Large intestine (tissue), 12 donors: ENCODE results near the gene OTULINL. TPM values are rescaled to one million over a fixed set of nuclear protein-coding genes. Genes with fewer than 3 reads are reported as not detected.
"Not testable (repeated sequence)": the region's sequence is repeated elsewhere in the genome, so short reads cannot be mapped to it uniquely, and the experiment has no call there.

ENCODE experiments used
- DNase-seq, 2 donors: peaks; one replicate each; pipeline versions ENCODE4 v3.0.0 to v3.0.0-alpha.2; 2013
- H3K27ac ChIP-seq: one replicate; pipeline ENCODE4 v1.5.1; 2013; ENCODE audit warnings: low read length
- H3K27me3 ChIP-seq: 2 replicates; pipeline ENCODE4 v1.6.1; 2013; ENCODE audit warnings: low read length; ENCODE audit not compliant: control insufficient read depth, insufficient read depth
- H3K36me3 ChIP-seq: 2 replicates; pipeline ENCODE4 v1.6.1; 2013; ENCODE audit warnings: low read length; ENCODE audit not compliant: control insufficient read depth, insufficient read depth
- H3K4me1 ChIP-seq: one replicate; pipeline ENCODE4 v1.6.1; 2013; ENCODE audit warnings: low read length; ENCODE audit not compliant: control insufficient read depth, insufficient read depth
- H3K4me3 ChIP-seq: one replicate; pipeline ENCODE4 v1.5.1; 2013; ENCODE audit warnings: low read length
- H3K9me3 ChIP-seq: one replicate; pipeline ENCODE4 v1.6.1; 2013; ENCODE audit warnings: mild to moderate bottlenecking, low read depth, low read length, moderate library complexity; ENCODE audit not compliant: control insufficient read depth
- WGBS: methylation state at CpG from one replicate; pipeline ENCODE4 v1.1.5; 2013; ENCODE audit warnings: low lambda C conversion rate; ENCODE audit not compliant: insufficient coverage; 5-methylcytosine and 5-hydroxymethylcytosine counted together
- long read RNA-seq, 11 donors: transcript quantifications; one replicate each; lab custom pipeline, GENCODE V29; 2026
- polyA plus RNA-seq: library from polyadenylated mRNA; unstranded; fragments of 120-200 nt; gene quantifications from one replicate; pipeline ENCODE4 v1.2.1, GENCODE V29; 2013

Gene OTULINL
- 15.8 TPM for polyA plus RNA-seq
- long read RNA-seq, donor 1, transcript OTULINL-201 (8 exons, 3,597 nt): major isoform, 6 of 7 reads
- long read RNA-seq, donor 1, partial matches to known transcripts: 0 of 7 reads
- long read RNA-seq, donor 1, other reads (novel, unspliced or antisense): 0 of 7 reads
- long read RNA-seq, donor 2, transcript OTULINL-201 (8 exons, 3,597 nt): major isoform, 17 of 17 reads
- long read RNA-seq, donor 2, partial matches to known transcripts: 0 of 17 reads
- long read RNA-seq, donor 2, other reads (novel, unspliced or antisense): 0 of 17 reads
- long read RNA-seq, donor 3, transcript OTULINL-201 (8 exons, 3,597 nt): major isoform, 20 of 6,452 reads
- long read RNA-seq, donor 3, partial matches to known transcripts: 6,426 of 6,452 reads
- long read RNA-seq, donor 3, other reads (novel, unspliced or antisense): 6 of 6,452 reads
- long read RNA-seq, donor 4, partial matches to known transcripts: 0 of 1 reads
- long read RNA-seq, donor 4, other reads (novel, unspliced or antisense): 0 of 1 reads
- long read RNA-seq, donor 5, transcript OTULINL-201 (8 exons, 3,597 nt): major isoform, 5 of 866 reads
- long read RNA-seq, donor 5, partial matches to known transcripts: 861 of 866 reads
- long read RNA-seq, donor 5, other reads (novel, unspliced or antisense): 0 of 866 reads
- long read RNA-seq, donor 6, partial matches to known transcripts: 0 of 9 reads
- long read RNA-seq, donor 6, other reads (novel, unspliced or antisense): 5 of 9 reads
- long read RNA-seq, donor 7, transcript OTULINL-201 (8 exons, 3,597 nt): major isoform, 6 of 1,391 reads
- long read RNA-seq, donor 7, partial matches to known transcripts: 1,385 of 1,391 reads
- long read RNA-seq, donor 7, other reads (novel, unspliced or antisense): 0 of 1,391 reads
- long read RNA-seq, donor 8, transcript OTULINL-201 (8 exons, 3,597 nt): major isoform, 11 of 3,160 reads
- long read RNA-seq, donor 8, partial matches to known transcripts: 3,149 of 3,160 reads
- long read RNA-seq, donor 8, other reads (novel, unspliced or antisense): 0 of 3,160 reads
- long read RNA-seq, donor 9, partial matches to known transcripts: 2,757 of 2,761 reads
- long read RNA-seq, donor 9, other reads (novel, unspliced or antisense): 0 of 2,761 reads
- long read RNA-seq, donor 10, transcript OTULINL-201 (8 exons, 3,597 nt): major isoform, 10 of 10 reads
- long read RNA-seq, donor 10, partial matches to known transcripts: 0 of 10 reads
- long read RNA-seq, donor 10, other reads (novel, unspliced or antisense): 0 of 10 reads
- long read RNA-seq, donor 11, transcript OTULINL-201 (8 exons, 3,597 nt): major isoform, 7 of 1,881 reads
- long read RNA-seq, donor 11, partial matches to known transcripts: 1,874 of 1,881 reads
- long read RNA-seq, donor 11, other reads (novel, unspliced or antisense): 0 of 1,881 reads

DNA sequence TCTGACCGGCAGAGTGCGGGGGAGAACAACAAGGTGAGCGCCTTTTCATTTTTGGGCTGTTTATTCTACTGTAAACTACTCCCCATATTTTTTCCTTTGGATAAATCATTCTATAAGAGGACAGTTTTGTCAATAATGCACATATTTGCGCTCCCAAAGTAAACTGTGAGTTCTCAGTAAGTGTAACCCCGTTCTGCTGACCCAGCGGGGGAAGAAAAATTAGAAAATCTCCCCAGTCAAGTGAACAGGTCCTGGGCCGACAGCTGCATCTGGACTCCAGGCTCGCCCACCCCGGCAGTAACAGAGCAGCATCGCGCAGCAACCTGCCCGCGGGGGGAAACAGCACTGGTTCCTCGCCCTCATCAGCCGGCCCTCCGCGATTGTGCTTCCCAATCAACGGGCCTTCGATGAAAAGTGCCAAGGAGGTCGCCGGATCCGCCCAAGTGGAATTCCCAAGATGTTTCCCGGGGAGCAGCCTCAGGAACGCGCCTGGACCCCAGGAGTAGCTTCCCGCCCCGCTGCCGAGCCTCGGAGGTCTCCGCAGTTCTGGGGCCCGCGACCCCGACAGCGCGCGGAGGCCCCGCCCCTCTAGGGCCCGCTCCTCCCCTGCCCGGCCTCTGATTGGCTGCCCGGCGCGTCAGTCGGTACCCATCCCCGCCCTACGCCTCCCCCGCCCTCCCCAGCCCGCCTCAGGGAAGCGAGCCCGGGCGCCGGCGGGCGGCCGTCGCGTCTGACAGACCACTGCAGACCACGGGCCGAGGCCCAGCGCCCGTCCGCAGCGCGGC is at the start of gene OTULINL:
Gene OTULINL, plus strand, starts transcription at position 687 of the 785 bp plus-strand sequence. CDS start 103 bp downstream, outside the sequence.
- peak; percentile 66 to 82 for DNase-seq
- H3K4me3 ChIP-seq: peak within 1 kb of the TSS; percentile 63
- H3K27me3 ChIP-seq: peaks cover 3% of the 10 kb centered on the region
- no peaks in the 10 kb centered on the region for H3K36me3 ChIP-seq
- peaks cover 19% of the 10 kb centered on the region for H3K4me1 ChIP-seq
- H3K27ac ChIP-seq: peak within 1 kb of the TSS; percentile 62
- H3K9me3 ChIP-seq: peaks cover 4% of the 10 kb centered on the region
- 62% methylated on average over 3 of the region's 63 CpGs for WGBS

DNA sequence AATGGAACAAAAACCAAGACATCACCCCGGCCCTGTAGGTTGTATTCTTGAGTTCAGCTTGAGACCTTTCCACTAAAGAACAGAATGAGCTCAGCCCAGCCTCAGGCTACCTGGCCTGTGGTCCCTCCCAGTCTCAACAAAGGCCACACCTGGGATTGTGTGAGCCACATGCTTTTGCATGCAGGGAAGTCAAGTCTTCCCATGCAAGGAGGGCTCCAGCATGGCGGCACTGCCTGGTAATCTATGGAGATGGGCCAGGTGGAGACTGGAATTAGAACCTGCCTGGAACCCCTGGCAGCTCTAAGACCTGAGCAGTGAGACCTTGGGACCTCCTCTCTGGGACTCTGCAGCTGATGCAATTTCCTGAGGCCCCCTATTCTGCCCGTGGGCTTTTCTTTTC is 49.4 kb upstream of the OTULINL start:
- whole genome bisulfite sequencing: no CpG with 5 or more reads among the region's 3 CpGs
- H3K36me3 ChIP-seq: no peaks in the 10 kb centered on the region
- DNase-seq: no peak
- H3K9me3 ChIP-seq: no peaks in the 10 kb centered on the region
- no peaks in the 10 kb centered on the region for H3K4me1 ChIP-seq
- no peak overlapping the region for H3K27ac ChIP-seq
- no peak overlapping the region for H3K4me3 ChIP-seq
- no peaks in the 10 kb centered on the region for H3K27me3 ChIP-seq

DNA sequence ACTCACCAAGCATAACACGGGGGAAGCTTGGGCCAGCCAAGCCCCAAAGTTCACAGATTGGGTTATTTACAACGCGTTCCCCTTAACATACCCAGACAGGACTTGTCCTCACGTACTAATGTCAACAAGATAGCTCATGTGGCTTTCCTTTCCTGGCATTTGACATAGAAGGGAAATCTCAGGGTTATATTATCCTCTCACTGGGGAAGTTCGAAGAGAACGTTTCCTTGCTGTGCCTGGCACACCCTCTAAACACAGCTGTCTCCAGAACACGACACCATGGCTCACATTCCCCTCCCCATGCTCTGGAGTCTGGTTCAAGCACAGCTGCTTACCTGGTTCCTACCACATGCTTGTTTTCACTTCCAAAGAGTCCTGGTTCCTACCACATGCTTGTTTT is 46.8 kb upstream of the OTULINL start:
- H3K4me3 ChIP-seq: no peak overlapping the region
- H3K36me3 ChIP-seq: no peaks in the 10 kb centered on the region
- peak; percentile 9 to 46 for DNase-seq
- WGBS: no CpG with 5 or more reads among the region's 7 CpGs
- H3K9me3 ChIP-seq: no peaks in the 10 kb centered on the region
- H3K27ac ChIP-seq: no peak overlapping the region
- no peaks in the 10 kb centered on the region for H3K4me1 ChIP-seq
- no peaks in the 10 kb centered on the region for H3K27me3 ChIP-seq

DNA sequence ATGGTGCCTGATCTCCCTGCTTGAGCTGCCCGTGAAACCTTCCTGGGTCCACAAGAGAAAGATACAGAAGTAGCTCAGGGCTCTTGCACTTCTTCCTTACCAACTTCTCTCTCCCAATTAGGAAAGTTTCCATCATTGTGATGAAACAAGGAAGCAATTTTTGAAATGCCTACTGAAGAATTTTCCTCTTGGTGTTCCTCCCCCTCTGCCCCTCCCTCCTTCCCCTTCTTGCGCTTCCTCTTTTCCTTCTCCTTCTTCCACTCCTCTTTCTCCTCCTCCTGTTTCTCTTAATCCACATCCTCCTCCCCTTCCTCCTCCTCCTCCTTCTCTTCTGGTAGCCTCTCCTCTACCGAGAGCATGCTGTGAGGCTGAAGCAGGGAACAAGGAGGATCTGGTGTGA is 36.3 kb upstream of the OTULINL start:
- WGBS: 100% methylated on average over 2 of the region's 3 CpGs
- H3K4me3 ChIP-seq: no peak overlapping the region
- no peak overlapping the region for H3K27ac ChIP-seq

DNA sequence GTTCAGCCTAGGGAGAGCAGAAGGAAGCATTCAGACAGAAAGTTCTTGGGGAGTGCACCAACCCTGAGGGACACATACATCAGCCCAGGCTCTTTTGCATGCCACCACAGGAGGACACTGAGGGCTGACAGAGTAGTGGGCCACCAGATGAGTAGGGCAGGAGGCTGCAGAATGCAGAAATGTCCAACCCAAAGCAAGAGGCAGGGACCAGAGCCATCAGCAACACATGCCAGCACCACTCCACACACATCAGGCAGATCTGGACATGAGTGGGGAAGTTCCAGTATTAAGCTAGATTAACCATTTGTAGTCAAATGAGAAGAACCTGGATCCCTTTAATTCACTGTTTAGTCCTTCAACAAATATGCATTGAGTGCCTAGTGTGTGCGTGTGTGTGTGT is 35.7 kb upstream of the OTULINL start:
- no peak for DNase-seq
- H3K4me3 ChIP-seq: no peak overlapping the region
- no peak overlapping the region for H3K27ac ChIP-seq
- no peaks in the 10 kb centered on the region for H3K27me3 ChIP-seq
- H3K4me1 ChIP-seq: peaks cover 6% of the 10 kb centered on the region
- WGBS: no CpG with 5 or more reads among the region's 1 CpG
- H3K9me3 ChIP-seq: no peaks in the 10 kb centered on the region
- H3K36me3 ChIP-seq: no peaks in the 10 kb centered on the region

More for the DNA sequence above, 36.3 kb upstream of the OTULINL start:
- Histone ChIP-seq H3K9me3 (no peaks in the 10 kb centered on the region), H3K4me1 (no peaks in the 10 kb centered on the region), H3K27me3 (no peaks in the 10 kb centered on the region), H3K36me3 (no peaks in the 10 kb centered on the region)
- DNase-seq: no peak

DNA sequence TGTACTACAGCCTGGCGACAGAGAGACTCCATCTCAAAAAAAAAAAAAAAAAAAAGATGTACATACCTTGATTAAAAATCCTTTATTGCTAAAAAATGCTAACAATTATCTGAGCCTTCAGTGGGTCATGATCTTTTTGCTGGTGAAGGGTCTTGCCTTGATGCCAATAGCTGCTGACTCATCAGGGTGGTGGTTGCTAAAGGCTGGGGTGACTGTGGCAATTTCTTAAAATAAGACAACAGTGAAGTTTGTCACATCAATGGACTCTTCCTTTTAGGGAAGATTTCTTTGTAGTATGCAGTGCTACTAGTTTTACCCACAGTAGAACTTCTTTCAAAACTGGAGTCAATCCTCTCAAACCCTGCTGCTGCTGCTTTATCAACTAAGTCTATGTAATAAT is 33.9 kb upstream of the OTULINL start:
- H3K27me3 ChIP-seq: no peaks in the 10 kb centered on the region

DNA sequence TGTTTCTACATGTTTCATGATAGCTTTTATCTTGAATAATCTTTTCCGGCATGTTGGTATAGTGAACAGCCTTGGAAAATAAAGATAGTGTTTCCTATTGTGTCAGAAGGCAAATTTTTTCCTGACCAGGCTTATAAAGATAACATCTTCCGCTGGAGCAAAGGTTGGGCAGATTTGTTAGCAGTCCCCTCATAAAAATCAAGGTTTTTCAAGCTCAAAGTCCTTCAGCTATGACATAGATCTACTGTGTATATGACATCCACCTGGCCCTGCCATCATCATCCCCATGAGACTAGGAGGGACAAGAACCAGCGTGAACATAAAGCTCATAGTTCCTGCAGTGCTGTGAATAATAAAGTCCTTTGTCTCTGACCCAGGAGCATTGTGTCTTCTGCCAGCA is 30.4 kb upstream of the OTULINL start:
- no CpG with 5 or more reads among the region's 3 CpGs for WGBS
- H3K9me3 ChIP-seq: peaks cover 8% of the 10 kb centered on the region
- peaks cover 7% of the 10 kb centered on the region for H3K4me1 ChIP-seq
- peak overlapping the region; percentile 64 for H3K27ac ChIP-seq
- no peaks in the 10 kb centered on the region for H3K27me3 ChIP-seq
- H3K4me3 ChIP-seq: no peak overlapping the region
- no peaks in the 10 kb centered on the region for H3K36me3 ChIP-seq
- DNase-seq: peak; percentile 85 to 95

More for the DNA sequence above, 33.9 kb upstream of the OTULINL start:
- Histone ChIP-seq H3K9me3 (peaks cover 3% of the 10 kb centered on the region), H3K4me1 (peaks cover 7% of the 10 kb centered on the region), H3K27ac (no peak overlapping the region), H3K36me3 (no peaks in the 10 kb centered on the region), H3K4me3 (no peak overlapping the region)
- no CpG with 5 or more reads among the region's 1 CpG for whole genome bisulfite sequencing
- no peak for DNase-seq

DNA sequence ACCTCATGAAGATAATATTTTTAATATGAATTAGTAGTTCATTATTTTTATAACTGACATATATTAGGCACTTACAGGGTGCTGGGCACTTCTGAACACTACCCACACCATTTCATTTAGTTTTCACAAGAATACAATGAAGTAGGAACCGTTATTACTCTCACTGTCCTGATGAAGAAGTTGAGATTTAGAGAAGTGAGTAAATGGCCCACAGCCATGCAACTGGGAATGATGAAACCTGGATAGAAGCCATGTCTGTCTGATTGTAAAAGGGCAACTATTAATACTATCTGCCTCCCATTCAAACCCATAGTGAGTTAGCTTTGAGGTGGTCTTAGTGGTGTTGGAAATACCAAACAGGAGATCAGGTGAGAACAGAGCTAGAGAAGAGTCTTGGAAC is 29.6 kb upstream of the OTULINL start:
- Histone ChIP-seq H3K27ac (peak overlapping the region; percentile 64), H3K4me1 (peaks cover 10% of the 10 kb centered on the region), H3K9me3 (peaks cover 10% of the 10 kb centered on the region), H3K36me3 (no peaks in the 10 kb centered on the region), H3K27me3 (no peaks in the 10 kb centered on the region), H3K4me3 (no peak overlapping the region)
- DNase-seq: no peak
- no CpG with 5 or more reads among the region's 1 CpG for WGBS

DNA sequence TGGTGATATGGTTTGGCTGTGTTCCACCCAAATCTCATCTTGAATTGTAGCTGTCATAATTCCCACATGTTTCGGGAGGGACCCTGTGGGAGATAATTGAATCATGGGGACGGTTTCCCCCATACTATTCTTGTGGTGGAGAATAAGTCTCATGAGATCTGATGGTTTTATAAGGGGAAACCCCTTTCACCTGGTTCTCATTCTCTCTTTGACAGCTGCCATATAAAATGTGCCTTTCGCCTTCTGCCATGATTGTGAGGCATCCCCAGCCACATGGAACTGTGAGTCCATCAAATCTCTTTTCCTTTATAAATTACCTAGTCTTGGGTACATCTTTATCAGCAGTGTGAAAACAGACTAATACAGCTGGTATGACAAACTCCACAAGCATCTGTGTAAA is 27.3 kb upstream of the OTULINL start:
- no CpG with 5 or more reads among the region's 3 CpGs for WGBS
- not testable (repeated sequence) for DNase-seq, H3K36me3 ChIP-seq, H3K4me1 ChIP-seq, H3K27ac ChIP-seq, H3K4me3 ChIP-seq, H3K27me3 ChIP-seq
- peaks cover 11% of the 10 kb centered on the region for H3K9me3 ChIP-seq
